ENCODE results near the gene PABPN1L.

The PABPN1L gene

DNA sequence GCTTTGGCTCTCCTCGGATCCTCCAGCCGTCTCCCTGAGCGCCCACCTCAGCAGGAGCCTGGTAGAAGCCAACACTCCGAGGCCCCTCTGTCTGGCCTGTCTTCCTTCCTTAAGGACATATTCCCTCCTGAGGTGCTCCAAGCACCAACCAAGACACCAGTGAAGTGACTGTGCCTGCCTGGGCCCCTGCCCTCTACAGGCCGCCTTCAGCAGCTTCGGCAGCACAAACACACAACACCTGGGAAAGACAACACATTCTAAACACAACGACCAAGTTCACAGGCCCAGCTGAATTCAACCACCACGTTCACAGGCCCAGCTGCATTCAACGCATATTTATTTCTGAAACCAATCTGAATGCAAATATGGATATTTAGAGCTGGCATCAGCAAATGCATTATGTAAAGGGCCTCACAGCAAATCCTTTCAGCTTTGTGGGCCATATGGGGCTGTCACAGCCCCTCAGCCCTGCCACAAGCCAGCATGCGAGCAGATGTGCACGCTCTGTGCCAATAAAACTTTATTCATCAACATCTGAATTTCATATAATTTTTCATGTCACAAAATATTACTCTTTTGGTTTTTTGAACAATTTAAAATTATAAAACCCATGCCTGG, 21.9 kb downstream of the PABPN1L start:
- DNase-seq: no peak

DNA sequence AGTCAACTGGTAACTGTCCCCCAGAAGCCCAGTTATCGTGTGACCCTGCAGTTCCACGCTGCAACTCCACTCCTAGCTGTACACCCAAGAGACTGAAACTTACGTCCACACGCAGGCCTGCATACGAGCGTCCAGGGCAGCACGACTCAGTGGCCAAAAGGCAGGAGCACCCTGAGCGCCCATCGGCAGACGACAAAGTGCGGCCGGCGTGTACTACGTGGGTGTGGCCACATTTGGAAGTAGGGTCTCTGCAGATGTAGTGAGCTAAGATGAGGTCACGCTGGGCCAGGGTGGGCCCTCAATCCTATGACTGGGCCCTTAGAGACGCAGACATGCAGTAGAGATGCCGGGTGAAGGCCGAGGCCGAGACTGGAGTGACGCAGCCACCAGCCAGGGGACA, 23.2 kb downstream of the PABPN1L start:
- no peak for DNase-seq

DNA sequence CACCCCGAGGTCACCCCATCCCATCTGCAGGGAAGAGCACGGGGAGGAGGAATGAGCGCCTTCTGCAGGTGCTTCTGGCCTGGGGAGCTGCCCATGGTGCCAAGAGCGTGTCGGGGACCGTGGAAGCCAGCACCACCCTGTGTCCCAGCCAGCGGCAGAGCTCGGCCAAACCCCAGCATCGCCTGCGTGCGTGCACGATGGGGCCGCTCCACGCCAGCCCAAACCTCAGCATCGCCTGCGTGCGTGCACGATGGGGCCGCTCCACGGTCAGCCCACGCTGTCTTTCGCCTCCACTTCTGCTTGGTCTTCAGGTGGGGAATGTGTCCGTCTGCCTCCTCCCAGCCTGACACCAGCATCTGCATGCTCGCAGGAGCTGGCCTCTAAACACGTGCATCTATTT, 23.7 kb downstream of the PABPN1L start:
- DNase-seq: no peak

DNA sequence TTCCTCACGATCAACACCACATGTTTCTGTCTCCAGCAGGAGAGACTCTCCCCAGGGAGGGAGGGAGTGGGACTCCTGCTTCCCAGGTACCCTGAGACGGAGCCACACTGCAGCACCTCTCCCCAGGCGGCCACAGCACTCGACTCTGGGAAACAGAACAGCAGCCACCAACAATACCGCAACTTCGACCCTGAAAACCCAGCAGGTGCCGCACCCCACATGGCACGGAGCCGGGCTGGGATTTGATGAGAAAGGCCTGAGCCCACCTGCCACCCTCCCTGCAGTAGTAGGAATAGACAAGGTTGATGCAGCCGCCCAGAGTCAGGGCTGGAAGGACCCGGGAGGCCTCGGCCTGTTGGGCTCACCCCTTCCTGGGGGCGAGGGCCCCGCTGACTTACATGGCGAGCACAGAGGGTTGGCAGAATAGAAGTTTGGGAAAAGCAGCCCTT, 24.1 kb downstream of the PABPN1L start:
- no peak for DNase-seq

DNA sequence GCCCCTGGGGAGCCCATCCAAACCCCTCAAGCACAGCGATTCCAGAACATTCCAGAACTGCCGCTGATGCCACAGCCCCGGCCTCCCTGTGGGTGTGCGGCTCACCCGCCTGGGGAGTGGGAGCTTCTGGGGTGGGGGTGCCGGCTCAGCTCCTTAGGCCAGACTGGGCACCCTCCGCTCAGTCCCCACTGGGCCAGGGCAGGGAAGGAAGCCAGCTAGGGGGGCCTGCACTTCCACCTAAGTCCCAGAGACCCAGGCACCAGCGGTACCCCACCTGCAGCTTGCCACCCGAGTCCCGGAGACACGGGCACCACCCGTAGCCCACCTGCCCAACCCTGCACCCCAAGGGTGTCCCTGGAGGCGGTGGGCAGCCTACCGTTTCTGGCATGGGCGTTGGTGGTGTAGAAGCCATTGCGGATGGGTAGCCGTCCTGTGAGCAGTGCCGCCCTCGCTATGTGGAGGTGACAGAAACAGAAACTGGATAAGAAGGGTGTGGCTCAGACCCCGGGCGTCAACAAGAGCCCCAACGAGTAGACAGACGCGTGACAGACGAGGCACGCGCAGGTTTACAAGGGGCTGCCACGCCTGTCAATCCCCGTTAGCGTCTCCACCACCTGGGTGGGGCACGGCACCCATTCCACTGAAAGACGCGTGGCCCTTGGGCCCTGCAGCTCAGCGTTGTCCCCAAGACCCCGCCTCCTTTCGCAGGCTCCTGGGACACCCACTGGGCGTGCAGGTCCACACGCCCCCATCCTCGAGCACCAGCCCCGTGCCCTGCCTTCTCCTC, 24.7 kb downstream of the PABPN1L start:
- no peak for DNase-seq

DNA sequence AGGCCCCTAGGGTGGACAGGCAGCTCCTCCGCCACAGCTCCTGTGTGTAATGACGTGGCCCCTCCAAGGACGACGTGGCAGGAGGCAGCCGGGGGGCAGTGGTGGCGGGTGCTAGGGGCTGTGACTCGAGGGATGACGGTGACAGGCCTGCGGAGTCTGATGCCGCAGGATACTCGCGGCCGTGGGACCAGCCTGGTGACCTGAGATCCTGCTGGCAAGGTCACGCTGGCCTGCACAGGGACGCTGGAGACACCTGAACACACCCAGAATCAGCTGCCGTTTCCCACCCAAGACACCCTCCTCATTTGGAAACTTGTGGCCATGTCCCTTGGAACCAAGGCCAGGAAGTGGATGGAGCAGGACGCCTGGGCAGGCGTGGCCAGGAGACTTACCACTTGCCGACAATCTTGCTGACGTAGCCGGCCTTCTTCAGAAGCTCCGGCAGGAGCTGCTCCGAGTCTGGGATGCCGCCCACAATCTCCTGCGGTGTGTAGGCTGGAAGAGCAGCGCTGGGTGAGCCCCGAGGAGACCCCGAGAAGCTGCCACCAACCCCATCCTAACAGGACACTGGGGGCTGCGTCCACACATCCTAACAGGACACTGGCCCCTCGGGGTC, 25.8 kb downstream of the PABPN1L start:
- DNase-seq: no peak

DNA sequence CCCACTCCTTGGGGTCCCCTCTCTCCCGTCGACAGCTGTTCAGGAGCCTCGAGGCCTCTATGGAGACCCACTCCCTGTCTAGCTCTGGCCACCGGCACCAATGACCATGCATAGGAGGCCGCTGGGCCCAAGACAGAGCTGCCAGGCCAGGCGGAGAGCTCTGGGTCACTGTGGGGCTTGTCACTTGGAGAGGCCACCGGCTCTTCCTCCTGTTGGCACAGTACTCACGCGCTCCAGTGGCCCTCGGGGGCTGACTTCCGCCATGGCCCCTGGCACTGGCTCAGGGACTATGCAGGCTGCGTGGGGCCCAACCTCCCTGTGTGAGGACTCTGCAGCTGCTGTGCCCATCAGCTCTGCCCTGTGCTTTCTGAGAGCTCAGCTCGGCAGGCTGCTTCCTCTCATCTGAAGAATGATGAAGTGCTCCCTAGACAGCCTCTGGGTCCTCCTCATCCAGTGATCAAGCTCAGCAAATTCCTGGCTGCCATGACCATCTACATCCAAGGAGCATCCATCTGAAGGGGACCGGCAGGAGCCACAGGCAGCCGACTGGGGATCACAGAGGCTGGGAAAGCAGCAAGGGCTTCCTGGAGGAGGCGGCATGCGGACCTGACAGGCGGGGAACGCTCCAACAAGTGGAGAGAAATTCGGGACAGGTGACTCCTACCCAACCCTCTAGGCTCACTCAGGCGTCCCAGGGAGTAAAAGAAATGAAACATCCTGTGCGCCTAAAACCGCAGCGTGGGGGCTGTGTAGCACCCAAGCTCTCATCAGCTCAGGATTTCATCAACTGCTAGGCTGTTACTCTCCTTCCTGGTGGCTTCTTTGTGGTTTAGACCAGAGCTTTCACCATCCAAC, 26.5 kb downstream of the PABPN1L start:
- DNase-seq: no peak

DNA sequence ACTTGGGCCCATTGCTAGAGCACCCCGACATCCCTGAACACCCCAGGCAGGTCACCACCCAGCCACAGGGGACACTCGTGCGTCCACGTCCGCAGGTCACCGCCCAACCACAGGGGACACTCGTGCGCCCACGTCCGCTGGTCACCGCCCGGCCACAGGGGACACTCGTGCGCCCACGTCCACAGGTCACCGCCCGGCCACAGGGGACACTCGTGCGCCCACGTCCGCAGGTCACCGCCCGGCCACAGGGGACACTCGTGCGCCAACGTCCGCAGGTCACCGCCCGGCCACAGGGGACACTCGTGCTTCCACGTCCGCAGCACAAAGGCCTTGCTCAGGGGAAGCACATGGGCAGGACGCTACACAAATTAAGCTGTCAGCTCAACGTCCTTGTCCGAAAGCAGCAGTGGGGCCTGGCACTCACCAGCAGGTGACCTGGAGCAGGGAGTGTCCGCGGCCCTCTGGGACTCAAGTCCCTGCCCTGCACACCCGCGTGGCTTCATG, 27.4 kb downstream of the PABPN1L start:
- DNase-seq: no peak

DNA sequence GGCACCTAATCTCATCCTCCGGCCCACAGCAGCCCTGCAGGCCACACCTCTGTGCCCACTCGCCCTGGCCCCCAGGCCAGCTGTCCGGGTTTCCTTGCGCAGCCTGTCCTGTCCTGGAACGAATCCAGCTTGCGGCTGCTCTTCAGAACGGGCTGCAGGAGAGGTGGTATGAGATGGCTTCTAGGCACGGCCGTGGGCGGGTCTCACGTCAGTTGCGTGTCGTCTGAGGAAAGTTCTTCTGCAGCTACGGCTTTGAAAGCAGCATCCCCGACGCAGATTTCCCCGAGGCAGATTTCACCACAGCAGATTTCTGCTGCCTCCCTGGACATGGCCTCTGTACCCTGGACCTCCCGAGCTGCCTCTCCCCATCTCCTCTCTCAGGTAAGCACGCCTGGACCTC, 27.9 kb downstream of the PABPN1L start:
- no peak for DNase-seq

DNA sequence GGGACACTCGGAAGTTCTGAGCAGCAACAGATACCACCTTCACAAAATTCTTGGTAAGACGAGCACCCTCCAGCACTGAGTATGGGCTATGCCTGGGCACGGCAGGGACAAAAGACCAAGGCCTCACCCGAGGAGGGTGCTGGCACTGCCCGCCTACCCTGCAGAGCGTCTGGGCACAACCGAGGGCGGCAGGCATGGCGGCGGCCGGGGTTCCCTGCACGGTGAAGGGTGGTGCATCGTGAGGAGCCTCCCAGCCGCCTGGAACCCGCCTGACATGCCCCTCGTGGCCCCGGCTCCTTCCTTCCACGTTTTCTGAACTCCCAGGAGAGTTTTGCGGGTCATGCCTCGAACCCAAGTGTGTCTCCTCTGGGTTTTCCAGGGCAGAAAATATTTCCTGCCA, 28.7 kb downstream of the PABPN1L start:
- no peak for DNase-seq

DNA sequence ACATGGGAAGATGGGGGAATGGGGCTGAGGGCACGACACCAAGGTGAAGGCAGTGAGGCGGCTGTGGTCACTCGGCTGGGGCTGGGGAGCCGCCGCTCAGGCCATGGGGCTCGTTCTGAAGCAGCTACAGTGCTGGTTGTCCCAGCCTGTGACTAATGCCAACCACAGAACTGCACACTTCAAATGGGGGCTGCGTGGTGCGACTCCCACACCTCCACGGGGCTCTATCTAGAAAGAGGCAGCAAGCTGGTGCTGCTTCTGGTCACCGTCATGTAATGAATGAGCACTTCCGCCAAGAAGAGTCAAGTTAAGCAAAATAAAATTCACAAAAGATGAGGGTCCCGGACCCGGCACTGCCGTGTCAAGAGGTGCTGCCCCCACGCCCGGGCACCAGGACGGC, 29.7 kb downstream of the PABPN1L start:
- no peak for DNase-seq

DNA sequence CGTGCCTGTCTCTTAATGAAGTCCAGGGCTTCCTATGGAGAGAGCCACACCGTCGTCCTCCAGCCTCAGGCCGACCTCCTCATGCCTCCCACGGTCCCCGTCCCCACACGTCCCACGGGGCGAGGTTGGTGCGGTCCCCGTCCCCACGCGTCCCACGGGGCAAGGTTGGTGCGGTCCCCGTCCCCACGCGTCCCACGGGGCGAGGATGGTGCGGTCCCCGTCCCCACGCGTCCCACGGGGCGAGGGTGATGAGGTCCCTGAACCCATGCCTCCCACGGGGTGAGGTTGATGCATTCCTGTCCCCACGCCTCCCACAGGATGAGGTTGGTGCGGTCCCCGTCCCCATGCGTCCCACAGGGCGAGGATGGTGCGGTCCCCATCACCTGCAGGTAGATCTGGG, 30.6 kb downstream of the PABPN1L start:
- DNase-seq: no peak

DNA sequence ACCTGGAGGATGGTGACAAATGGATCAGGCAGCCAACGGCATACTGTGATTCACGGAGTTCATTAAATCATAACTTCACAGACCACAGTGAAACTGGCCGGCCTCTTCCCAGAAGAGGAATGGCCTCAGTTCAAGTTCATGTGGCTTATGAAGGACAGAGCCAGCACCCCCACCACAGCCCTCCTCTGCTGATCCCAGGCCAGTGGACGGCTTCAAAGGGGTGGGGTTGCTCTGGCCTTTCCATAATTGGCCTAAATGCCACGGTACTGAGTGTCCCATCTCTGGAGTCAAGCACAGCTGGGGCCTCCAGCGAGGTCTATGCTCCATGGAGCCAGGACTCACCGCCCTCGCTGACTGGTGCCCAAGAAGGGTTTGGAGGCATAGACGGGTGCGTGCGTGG, 31.1 kb downstream of the PABPN1L start:
- no peak for DNase-seq

DNA sequence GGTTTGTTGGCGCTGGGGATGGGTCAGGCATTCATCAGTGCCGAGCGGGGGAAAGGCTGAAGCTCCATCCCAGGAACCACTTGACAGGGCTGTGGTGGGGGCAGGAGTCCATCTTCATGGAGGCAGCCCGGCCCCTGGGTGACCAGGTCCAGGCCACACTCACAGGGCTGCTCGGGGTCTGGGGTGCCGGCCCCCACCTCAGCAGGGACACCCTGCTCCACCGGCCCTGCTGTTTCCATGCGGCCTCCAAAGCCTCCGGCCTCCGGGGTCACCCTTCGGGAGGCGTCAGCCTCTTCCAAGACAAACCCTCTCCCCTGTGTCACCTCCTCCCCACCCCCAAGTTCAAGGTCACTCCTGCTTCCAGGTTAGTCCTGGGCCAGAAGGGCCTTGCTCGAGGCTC, 31.8 kb downstream of the PABPN1L start:
- DNase-seq: no peak

DNA sequence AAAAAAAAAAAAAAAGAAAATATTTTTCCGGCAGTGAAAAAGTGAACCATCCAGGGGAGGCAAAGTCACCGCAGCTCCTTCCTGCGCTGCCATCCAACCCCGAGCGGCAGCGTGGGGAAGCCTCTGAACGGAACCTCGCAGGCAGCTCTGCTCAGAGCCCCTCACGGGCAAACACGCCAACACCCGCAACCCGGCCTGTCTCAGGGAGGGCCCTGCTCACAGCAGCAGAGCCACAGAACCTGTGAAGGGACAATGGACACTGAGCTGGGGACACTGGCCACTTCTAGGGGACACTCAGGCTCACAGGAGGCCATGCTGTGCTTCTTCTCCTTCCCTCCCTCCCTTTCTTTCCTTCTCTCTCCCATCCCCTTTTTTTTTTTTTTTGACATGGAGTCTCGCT, 33.4 kb downstream of the PABPN1L start:
- DNase-seq: no peak

DNA sequence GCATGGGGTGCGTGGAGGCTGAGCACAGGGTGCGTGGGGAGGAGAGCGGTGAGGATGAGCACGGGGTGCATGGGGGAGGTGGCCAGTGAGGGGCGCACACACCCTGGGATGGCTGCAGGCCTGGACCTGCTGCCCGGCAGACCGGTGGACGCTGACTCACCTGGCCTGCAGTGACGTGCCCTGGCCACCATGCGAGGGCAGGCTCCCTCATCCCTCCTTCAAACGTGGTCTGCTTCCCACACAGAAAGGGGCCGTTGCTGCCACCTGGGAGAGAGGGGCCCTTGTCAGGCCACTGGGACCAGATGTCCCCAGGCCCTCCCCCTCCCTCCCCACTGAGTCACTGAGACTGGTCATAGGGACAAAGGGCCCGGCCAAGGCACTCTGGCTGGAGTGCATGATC, 34.6 kb downstream of the PABPN1L start:
- no peak for DNase-seq

DNA sequence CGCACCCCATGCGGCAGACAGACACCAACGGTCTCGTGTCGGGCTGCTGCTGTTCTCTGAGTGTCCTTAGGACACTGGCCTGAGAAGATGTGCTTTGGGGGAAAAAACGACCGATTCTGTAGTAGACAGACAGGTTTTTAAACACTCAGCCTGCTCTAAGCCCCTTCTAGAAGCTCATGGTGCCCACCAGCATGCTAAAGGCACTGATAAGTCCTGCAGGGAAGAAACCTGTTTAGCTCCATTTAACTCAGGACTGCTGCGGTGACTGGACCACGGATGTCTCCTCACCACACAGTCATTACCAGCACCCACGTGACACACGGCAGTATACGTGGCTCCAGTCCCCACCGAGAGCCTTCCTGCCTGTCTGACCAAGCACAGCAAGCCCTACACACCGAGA, 35.7 kb downstream of the PABPN1L start:
- DNase-seq: no peak

DNA sequence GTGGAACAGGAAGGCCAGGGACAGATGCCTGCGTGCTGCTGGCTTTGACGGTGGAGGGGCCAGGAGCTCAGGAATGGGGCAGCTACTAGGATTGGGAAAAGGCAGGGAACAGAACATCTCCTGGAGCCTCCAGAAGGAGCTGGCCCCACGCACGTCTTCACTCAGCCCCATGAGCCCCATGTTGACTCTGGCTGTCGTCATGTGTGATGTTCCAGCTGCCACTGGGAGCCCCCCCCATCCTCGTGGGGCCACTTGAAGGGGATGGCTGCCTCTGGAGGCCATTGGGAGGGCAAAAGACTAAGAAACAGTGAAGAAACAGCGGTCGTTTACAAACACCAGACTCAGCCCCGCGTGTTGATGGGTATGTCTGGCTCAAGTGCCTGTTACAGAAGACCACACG, 36.2 kb downstream of the PABPN1L start:
- no peak for DNase-seq

DNA sequence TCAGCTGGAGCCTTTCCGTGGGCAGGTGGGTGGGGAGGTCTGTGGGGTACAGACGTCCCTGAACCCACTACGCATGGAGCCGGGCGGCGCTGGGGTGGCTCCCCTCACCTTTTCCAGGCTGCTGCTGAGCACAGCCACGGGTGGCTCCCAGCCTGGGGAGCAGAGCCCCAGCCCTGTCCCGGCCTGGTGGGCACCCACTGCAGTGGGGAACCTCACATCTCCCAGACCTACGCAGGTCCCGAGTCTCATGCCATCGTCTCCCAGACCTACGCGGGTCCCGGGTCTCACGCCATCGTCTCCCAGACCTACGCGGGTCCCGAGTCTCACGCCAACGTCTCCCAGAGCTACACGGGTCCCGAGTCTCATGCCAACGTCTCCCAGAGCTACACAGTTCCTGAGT, 37.7 kb downstream of the PABPN1L start:
- DNase-seq: no peak

DNA sequence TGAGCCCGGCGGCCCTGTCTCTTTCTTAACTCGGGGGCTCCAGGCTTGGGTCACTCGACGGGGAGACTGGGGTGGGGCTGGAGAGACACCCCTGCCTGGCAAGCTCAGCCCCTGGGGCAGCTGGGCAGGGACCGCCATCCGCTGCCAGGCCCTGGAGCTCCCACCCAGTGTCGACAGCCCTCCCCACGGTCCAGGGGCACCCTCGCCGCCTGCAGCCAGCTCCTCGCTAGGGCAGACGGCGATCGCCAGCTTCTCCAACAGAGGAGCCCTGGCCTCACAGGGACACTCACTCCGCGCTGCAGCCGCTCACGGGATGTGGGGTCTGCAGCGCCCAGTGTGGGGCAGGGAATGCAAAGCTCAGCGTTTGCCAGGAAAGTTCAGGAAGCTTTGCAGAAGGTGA, 38.7 kb downstream of the PABPN1L start:
- no peak for DNase-seq

DNA sequence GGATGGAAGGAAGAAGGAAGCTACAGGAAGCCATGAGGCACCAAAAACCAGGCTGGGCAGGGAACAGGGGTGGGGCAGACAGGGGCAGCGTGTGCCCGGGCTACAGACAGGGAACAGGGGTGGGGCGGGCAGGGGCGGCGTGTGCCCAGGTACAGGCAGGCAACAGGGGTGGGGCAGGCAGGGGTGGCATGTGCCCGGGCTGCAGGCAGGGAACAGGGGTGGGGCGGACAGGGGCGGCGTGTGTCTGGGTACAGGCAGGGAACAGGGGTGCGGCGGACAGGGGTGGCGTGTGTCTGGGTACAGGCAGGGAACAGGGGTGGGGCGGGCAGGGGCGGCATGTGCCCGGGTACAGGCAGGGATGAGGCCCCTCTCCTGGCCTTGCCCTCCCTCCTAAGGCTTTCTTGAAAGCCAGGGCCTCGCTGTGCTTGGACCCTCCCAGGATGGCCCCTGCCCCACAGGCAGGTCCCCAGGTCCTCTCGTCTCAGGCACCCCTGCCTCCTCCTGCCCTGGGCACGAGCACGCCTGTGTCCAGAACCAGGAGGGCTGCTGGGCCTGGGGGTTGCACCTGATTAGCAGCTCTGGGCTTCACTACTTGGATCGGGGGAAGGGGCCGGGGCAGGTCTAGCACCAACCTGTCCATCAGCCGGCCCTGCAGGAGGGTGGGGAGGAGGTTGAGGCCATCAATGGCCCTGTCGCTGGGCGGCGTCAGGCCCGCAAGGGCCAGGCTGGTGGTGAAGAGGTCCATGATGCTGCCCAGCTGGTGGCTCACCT, 40.2 kb downstream of the PABPN1L start:
- no peak for DNase-seq

DNA sequence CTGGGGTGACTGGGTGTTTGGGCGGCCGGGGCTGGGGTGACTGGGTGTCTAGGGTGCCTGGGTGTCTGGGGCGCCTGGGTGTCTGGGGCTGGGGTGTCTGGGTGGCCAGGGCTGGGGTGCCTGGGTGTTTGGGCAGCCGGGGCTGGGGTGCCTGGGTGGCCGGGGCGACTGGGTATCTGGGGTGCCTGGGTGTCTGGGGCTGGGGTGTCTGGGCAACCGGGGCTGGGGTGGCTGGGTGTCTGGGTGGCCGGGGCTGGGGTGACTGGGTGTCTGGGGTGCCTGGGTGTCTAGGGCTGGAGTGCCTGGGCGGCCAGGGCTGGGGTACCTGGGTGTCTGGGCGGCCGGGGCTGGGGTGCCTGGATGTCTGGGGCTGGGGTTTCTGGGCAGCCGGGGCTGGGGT, 41.3 kb downstream of the PABPN1L start:
- no peak for DNase-seq

Measured in retina (tissue), 1 donor.